GM23338 (cell line): ENCODE data around the gene ANKS1B. TPM values are rescaled to one million over a fixed set of nuclear protein-coding genes. Genes with fewer than 3 reads are reported as not detected.
A peak's percentile ranks its signal among the peaks of the same experiment; 100 is the strongest.

Source experiments
- ATAC-seq: fragments of 200-7000 bp; cut with Tn5 transposase; 3 replicates; pipeline ENCODE4 v1.9.1; 2020
- DNase-seq: peaks from one replicate; pipeline ENCODE4 v3.0.0-alpha.2; 2015; ENCODE audit warnings: low spot score
- H2AFZ ChIP-seq: fragments of 200-600 bp; sonication (generic); 2 replicates; pipeline ENCODE4 v1.8.0; 2016; ENCODE audit warnings: antibody characterized with exemption, mild to moderate bottlenecking, moderate library complexity
- H3F3A ChIP-seq: fragments of 200-600 bp; sonication (generic); replicated peaks from 2 replicates; pipeline ENCODE4 v1.8.0; 2017; ENCODE audit warnings: antibody characterized with exemption, mixed run types, low read depth
- H3K27ac ChIP-seq: fragments of 200-600 bp; sonication (generic); 2 replicates; pipeline ENCODE4 v1.6.1; 2016; ENCODE audit warnings: low read depth
- H3K27me3 ChIP-seq: fragments of 200-600 bp; sonication (generic); 2 replicates; pipeline ENCODE4 v1.8.0; 2016; ENCODE audit warnings: mild to moderate bottlenecking, mixed run types, moderate library complexity; ENCODE audit not compliant: insufficient read depth
- H3K36me3 ChIP-seq: fragments of 200-600 bp; sonication (generic); 2 replicates; pipeline ENCODE4 v1.8.0; 2016; ENCODE audit warnings: mild to moderate bottlenecking; ENCODE audit not compliant: insufficient read depth
- H3K4me1 ChIP-seq: fragments of 200-600 bp; sonication (generic); 2 replicates; pipeline ENCODE4 v1.8.0; 2016; ENCODE audit warnings: mild to moderate bottlenecking, moderate library complexity; ENCODE audit not compliant: insufficient read depth
- H3K4me2 ChIP-seq: fragments of 200-600 bp; sonication (generic); 2 replicates; pipeline ENCODE4 v1.7.1; 2017; ENCODE audit warnings: mixed run types
- H3K4me3 ChIP-seq: fragments of 200-600 bp; sonication (generic); 2 replicates; pipeline ENCODE4 v1.6.1; 2016; ENCODE audit warnings: mixed run types
- H3K79me2 ChIP-seq: fragments of 200-600 bp; sonication (generic); replicated peaks from 2 replicates; pipeline ENCODE4 v1.8.0; 2017; ENCODE audit warnings: mild to moderate bottlenecking; ENCODE audit not compliant: insufficient read depth
- H3K9me2 ChIP-seq: fragments of 200-600 bp; sonication (generic); 2 replicates; pipeline ENCODE4 v1.8.0; 2017; ENCODE audit not compliant: insufficient read depth
- H4K20me1 ChIP-seq: fragments of 200-600 bp; sonication (generic); replicated peaks from 2 replicates; pipeline ENCODE4 v1.8.0; 2017; ENCODE audit warnings: mild to moderate bottlenecking; ENCODE audit not compliant: insufficient read depth
- H3K27ac Mint-ChIP-seq: 2 replicates; pipeline ENCODE4 v1.8.0; 2020; ENCODE audit warnings: inconsistent platforms, mild to moderate bottlenecking, moderate library complexity, mixed read lengths
- H3K27me3 Mint-ChIP-seq: 3 replicates; pipeline ENCODE4 v1.8.0; 2022; ENCODE audit warnings: low read depth, mild to moderate bottlenecking, moderate library complexity, mixed read lengths, inconsistent platforms; ENCODE audit not compliant: insufficient read depth, poor library complexity
- H3K36me3 Mint-ChIP-seq: 3 replicates; pipeline ENCODE4 v1.8.0; 2021; ENCODE audit warnings: low read depth, mild to moderate bottlenecking, inconsistent platforms, moderate library complexity, mixed read lengths
- H3K4me1 Mint-ChIP-seq: 3 replicates; pipeline ENCODE4 v1.8.0; 2020; ENCODE audit warnings: mild to moderate bottlenecking, inconsistent platforms, mixed read lengths
- H3K4me3 Mint-ChIP-seq: 3 replicates; pipeline ENCODE4 v1.8.0; 2021; ENCODE audit warnings: moderate library complexity, mild to moderate bottlenecking, inconsistent platforms, mixed read lengths
- H3K9me3 Mint-ChIP-seq: 3 replicates; pipeline ENCODE4 v1.8.0; 2020; ENCODE audit warnings: moderate library complexity, mild to moderate bottlenecking, inconsistent platforms, mixed read lengths
- CREB1 ChIP-seq: fragments of 250-450 bp; sonication (Bioruptor Pico); IDR thresholded peaks from 2 replicates; pipeline ENCODE4 v1.5.0; 2020; ENCODE audit warnings: low read depth, mild to moderate bottlenecking, moderate library complexity
- EZH2 ChIP-seq: fragments of 200-600 bp; sonication (generic); IDR thresholded peaks from one replicate; pipeline ENCODE4 v1.8.0; 2017; ENCODE audit warnings: antibody characterized with exemption, mild to moderate bottlenecking, low read depth; ENCODE audit not compliant: unreplicated experiment
- EZH2phosphoT487 ChIP-seq: fragments of 200-600 bp; sonication (generic); IDR thresholded peaks from one replicate; pipeline ENCODE4 v1.8.1; 2018; ENCODE audit warnings: antibody characterized with exemption; ENCODE audit not compliant: unreplicated experiment
- JUNB ChIP-seq: IDR thresholded peaks from one replicate; pipeline ENCODE4 v1.6.1; 2016; ENCODE audit warnings: antibody characterized with exemption; ENCODE audit not compliant: unreplicated experiment
- POLR2AphosphoS5 ChIP-seq: IDR thresholded peaks from 2 replicates; pipeline ENCODE4 v1.6.1; 2016; ENCODE audit warnings: antibody characterized with exemption, low read depth
- ZNF331 ChIP-seq: fragments of 250-450 bp; sonication (Bioruptor Pico); IDR thresholded peaks from 2 replicates; pipeline ENCODE4 v1.5.0; 2020; ENCODE audit warnings: low read depth, mild to moderate bottlenecking, moderate library complexity
- ZNF462 ChIP-seq: fragments of 250-450 bp; sonication (Bioruptor Pico); IDR thresholded peaks from 2 replicates; pipeline ENCODE4 v1.5.0; 2020; ENCODE audit warnings: mild to moderate bottlenecking, moderate library complexity
- polyA plus RNA-seq: library from polyadenylated mRNA; unstranded; fragments of >200 nt; fragmentation: Nextera tagmentation; extraction: Ambion mirVana; gene quantifications from 2 replicates; pipeline ENCODE4 v1.2.1, GENCODE V29; 2016
- total RNA-seq: library from RNA; depleted of rRNA; stranded (reverse); fragments of >200 nt; shearing (Covaris generic); gene quantifications from 2 replicates; pipeline ENCODE4 v1.2.3, GENCODE V29; 2014
- TF ChIP-seq, protein P1 (sequence below), 2 experiments: fragments of 200-600 bp in 1 of 2; sonication (generic) in 1 of 2; conservative IDR thresholded peaks; 2 replicates each; pipeline versions ENCODE4 v1.5.1 to v1.6.1; 2016 to 2017; ENCODE audit warnings: antibody characterized with exemption in 2 of 2, low read depth in 2 of 2, mild to moderate bottlenecking in 2 of 2, moderate library complexity in 1 of 2

The ANKS1B gene
- total and polyA plus RNA-seq, 2 experiments from 2014 or later = 4.3 to 5.8 TPM

- Histone ChIP-seq H4K20me1 (no peaks in the 10 kb centered on the region), H2AFZ (no peak overlapping the region), H3F3A (no peaks in the 10 kb centered on the region), H3K36me3 (no peaks in the 10 kb centered on the region), H3K4me1 (no peaks in the 10 kb centered on the region), H3K27ac (no peak overlapping the region), H3K27me3 (no peaks in the 10 kb centered on the region), H3K79me2 (no peaks in the 10 kb centered on the region), H3K4me2 (no peak overlapping the region), H3K4me3 (no peak overlapping the region), H3K9me2 (no peaks in the 10 kb centered on the region)
- Mint-ChIP-seq H3K9me3 (no peaks in the 10 kb centered on the region), H3K4me1 (peaks cover 8% of the 10 kb centered on the region; the same call in 2 of the 3 replicates), H3K27ac (no peak overlapping the region), H3K36me3 (no peaks in the 10 kb centered on the region), H3K4me3 (no peak overlapping the region), H3K27me3 (no peaks in the 10 kb centered on the region)
- DNase-seq (peak; percentile 11), ATAC-seq (no peak)
- TF ChIP-seq, protein P1, sequence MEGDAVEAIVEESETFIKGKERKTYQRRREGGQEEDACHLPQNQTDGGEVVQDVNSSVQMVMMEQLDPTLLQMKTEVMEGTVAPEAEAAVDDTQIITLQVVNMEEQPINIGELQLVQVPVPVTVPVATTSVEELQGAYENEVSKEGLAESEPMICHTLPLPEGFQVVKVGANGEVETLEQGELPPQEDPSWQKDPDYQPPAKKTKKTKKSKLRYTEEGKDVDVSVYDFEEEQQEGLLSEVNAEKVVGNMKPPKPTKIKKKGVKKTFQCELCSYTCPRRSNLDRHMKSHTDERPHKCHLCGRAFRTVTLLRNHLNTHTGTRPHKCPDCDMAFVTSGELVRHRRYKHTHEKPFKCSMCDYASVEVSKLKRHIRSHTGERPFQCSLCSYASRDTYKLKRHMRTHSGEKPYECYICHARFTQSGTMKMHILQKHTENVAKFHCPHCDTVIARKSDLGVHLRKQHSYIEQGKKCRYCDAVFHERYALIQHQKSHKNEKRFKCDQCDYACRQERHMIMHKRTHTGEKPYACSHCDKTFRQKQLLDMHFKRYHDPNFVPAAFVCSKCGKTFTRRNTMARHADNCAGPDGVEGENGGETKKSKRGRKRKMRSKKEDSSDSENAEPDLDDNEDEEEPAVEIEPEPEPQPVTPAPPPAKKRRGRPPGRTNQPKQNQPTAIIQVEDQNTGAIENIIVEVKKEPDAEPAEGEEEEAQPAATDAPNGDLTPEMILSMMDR (conservative IDR thresholded peaks at IDR 0.05; ENCODE audit: low read depth in 2 of 2) = peak in 1 of 2 experiments; percentile 56; a peak in 3 of 4 replicates
- no peak for TF ChIP-seq JUNB
- TF ChIP-seq POLR2AphosphoS5 = no peak
- TF ChIP-seq EZH2 = no peak
- no peak for TF ChIP-seq CREB1 (CRISPR knock-in tag)
- TF ChIP-seq EZH2phosphoT487 = no peak
- no peak for TF ChIP-seq ZNF331 (CRISPR knock-in tag)
- TF ChIP-seq ZNF462 = no peak
These were observed 325.9 kb downstream of the ANKS1B start for GRCh38 chr12:99658671-99659349.
